A204.1 (cell line): ENCODE measurements around the gene HAUS8.

Experiments used
- FAIRE-seq: peaks from 2 replicates; lab custom pipeline; 2012; peaks lifted over from hg19 to GRCh38; lab: Jason Lieb, UNC

Gene HAUS8

DNA sequence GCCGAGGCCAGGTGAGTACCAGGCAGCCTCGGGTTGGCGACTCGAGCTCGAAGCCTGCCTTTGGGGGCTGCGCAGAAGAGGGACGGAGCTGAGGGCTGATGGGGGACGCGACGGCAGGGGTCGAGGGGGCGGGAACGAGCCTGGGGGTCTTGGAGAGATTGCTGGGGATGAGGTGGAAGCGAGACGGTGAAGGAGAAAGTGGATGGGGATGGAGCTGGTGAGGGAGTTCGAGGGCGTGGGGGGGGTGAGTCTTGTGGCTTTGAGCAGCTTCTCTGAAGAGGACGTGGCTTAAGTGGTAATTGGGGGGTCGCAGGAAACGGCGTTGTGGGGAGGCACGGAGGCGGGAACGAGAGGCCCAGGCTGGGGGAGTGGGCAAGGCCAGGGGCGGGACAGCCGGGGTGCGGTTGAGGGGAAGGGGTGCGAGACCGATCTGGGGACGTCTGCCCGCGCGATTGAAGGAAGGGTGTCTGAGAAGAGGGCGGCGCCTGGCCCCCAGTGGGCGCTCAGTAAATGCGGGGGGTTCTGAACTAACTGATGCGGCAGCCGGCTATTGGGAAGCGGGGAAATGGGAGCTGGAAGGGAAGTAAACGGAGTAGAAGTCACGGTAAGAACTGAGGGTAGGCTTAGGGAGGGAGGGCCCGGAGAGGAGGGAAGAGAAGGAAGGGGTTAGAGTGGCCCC, 751 bp upstream of the HAUS8 start:
- no peak for FAIRE-seq

DNA sequence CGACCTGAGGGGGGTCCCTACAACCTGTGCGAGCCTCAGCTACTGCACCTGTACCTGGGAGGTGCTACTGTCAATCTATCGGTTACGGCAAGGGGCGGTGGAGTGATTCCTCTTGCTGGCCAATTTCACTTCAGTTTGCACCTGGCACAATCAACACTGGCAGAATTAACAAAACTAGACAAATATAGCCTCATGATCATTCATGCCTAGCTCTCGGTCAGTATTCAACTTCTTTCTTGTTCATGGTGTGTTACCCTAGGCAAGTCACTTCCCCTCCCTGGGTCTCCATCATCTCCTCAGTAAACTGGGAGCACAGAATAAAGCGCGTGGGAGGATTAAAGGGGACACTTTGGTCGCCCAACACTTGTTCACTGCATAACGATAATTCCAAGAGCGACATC, 618 bp downstream of the HAUS8 start:
- FAIRE-seq, result no peak

- FAIRE-seq, result no peak
Measured at GRCh38 chr19:17073869-17074633, 1.2 kb downstream of the HAUS8 start.

- FAIRE-seq, result no peak
Measured at GRCh38 chr19:17070912-17071311, 4.3 kb downstream of the HAUS8 start.

- no peak for FAIRE-seq
Measured at GRCh38 chr19:17070421-17070820, 4.8 kb downstream of the HAUS8 start.

DNA sequence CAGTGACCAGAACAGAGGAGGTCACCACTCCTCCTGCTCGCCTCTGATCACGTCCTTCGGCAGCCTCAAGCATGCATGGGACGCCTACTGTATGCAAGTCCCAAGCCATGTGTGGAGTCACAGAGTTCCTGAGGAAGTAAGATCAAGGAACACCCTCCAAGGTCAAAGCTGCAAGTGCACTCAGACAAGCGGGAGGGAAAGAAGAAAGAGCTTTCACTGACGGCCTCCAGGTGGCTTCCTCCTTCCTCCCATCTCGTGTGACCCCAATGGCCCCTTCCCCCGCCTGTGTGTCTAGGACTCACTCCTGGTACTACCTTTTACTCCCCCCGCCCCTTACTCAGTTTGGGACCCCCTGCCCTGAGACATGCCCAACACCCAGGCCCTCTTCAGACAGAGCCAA, 6.1 kb downstream of the HAUS8 start:
- FAIRE-seq, result no peak

GRCh38 chr19:17063428-17063827, 11.8 kb downstream of the HAUS8 start:
- FAIRE-seq, result no peak

DNA sequence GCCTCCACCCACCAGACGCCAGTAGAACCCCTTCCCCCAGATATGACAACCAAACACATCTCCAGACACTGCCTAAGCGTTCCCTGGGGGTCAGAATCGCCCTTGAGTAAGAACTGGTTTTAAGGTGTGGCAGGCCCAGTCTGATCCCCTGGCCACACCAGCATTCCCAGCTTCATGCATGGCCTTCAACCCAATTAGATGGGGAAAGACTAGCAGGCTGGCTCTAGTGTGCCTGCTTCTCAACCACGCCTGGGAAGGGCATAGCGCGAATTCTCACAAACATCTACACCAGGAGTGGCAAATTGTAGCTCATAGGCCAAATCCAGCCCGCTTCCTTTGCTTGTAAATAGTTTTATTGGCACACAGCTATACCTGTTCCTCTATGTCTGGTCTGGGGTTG, 13.6 kb downstream of the HAUS8 start:
- FAIRE-seq, result no peak

GRCh38 chr19:17061205-17061604, 14.0 kb downstream of the HAUS8 start:
- no peak for FAIRE-seq

GRCh38 chr19:17060802-17061201, 14.4 kb downstream of the HAUS8 start:
- no peak for FAIRE-seq

- no peak for FAIRE-seq
Measured at GRCh38 chr19:17058236-17058635, 17.0 kb downstream of the HAUS8 start.

DNA sequence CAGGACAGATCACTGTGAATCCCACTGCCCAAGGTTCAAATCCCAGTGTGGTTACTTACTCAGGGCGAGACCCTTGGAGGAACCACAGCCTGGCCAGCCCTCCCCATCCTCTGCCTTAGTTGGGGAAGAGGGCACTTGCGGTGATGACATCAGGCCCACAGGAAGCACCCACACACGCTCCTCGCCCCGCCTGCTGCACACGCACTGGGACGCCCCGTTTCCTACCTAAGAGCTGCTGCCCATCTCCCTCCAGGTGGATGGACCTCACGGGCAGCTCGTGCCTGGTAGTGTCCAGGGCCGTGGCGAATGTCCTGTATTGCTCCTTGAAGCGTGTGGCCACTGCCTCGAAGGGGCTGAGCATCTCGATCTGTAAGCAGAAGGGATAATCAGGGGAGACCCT, 19.6 kb downstream of the HAUS8 start:
- FAIRE-seq, result no peak

DNA sequence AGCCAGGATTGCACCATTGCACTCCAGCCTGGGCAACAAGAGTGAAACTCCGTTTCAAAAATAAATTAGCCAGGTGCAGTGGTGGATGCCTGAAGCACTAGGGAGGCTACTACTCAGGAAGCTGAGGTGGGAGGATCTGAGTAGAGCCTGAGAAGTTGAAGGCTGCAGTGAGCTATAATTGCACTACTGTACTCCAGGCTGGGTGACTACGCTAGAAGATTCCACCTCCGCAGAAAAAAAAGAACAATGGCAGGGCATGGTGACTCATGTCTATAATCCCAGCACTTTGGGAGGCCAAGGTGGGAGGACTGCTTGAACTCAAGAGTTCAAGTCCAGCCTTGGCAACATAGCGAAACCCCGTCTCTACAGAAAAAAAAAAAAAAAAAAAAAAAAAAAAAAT, 20.5 kb downstream of the HAUS8 start:
- no peak for FAIRE-seq

- FAIRE-seq, result no peak
Measured at GRCh38 chr19:17052439-17052838, 22.8 kb downstream of the HAUS8 start.

- FAIRE-seq, result no peak
Measured at GRCh38 chr19:17049711-17050280, 25.5 kb downstream of the HAUS8 start.

DNA sequence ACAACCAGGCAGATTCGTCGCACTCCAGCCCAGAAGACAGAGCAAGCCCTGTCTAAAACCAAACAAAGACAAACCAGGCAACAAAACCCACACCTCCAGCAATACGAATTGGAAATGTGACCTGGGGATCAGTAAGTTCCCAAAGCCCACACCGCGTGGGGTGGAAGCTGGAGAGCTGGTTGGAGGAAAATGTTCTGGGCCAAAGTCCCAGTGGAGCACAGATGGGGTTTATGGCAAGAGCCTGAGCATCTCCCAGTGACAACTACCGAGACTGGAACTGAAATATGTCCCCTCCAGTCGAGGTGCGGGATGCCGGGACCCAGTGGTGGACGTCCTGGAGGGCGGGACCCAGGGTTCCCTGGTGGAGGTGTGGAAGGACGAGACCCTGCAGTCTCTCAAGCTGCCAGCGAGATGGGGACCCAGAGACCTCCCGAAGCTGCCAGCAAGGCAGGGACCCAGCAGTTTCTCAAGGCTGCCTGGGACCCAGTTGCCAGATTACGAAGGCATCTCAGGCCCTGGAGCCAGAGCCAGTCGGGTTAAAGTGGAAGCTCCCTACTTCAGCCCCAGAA, 26.3 kb downstream of the HAUS8 start:
- no peak for FAIRE-seq

GRCh38 chr19:17045907-17046502, 29.2 kb downstream of the HAUS8 start:
- no peak for FAIRE-seq

DNA sequence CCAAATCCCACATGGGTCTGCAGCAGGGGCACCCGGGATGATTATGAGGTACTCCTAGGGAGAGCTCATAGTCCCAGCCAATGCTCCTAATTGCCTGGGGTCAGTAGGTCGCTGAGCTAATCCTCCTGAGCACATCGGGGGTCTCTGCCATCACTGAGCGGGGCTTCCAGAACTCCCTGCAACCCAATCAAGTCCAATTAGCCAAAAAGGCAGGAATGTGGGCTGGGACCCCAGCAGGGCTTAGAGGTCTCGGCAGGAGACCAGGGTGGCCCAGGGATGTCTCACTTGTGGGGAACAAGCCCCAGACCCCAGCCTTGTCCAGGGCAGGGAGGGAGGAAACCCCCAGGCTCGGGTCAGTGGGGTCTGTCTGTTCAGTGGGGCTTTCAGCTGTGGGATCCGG, 31.5 kb downstream of the HAUS8 start:
- no peak for FAIRE-seq

GRCh38 chr19:17041976-17042375, 33.3 kb downstream of the HAUS8 start:
- no peak for FAIRE-seq

DNA sequence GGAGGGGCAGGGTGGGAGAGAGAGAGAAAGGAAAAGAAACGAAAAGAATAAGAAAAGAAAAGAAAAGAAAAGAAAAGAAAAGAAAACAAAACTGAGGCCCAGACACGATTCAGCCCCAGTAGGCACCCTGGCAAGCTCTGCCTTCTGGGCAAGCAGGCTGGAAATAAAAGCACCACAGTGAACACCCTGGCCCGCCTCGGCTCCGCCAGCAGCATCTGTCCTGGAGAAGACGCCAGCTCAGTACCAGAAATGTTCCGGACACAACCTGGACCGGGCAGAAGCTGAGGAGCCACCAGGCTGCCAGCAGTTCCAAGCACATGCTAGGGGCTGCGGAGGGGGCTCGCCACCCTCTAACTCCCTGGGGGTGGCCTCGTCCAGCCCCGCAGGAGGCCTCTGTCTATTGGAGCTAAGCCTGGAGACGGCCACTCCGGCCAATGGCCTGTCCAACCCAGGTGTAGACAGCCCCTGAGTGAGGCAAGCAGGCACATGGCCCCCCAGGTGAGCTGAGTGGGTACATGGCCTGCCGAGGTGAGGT, 37.2 kb downstream of the HAUS8 start:
- no peak for FAIRE-seq

- FAIRE-seq, result no peak
Measured at GRCh38 chr19:17037184-17037583, 38.1 kb downstream of the HAUS8 start.

- FAIRE-seq, result no peak
Measured at GRCh38 chr19:17036640-17037039, 38.6 kb downstream of the HAUS8 start.
